H9 (cell line): ENCODE results near the gene NBEAL1. TPM values are rescaled to one million over a fixed set of nuclear protein-coding genes. Genes with fewer than 3 reads are reported as not detected.

Source experiments
- DNase-seq: peaks from one replicate; pipeline ENCODE4 v3.0.0-alpha.2; 2017
- H2AFZ ChIP-seq: one replicate; pipeline ENCODE4 v1.6.1; 2013; ENCODE audit warnings: mild to moderate bottlenecking, low read length, control low read depth, moderate library complexity
- H2AK5ac ChIP-seq: 2 replicates; pipeline ENCODE4 v1.6.1; 2013; ENCODE audit warnings: low read length, control low read depth, mixed read lengths; ENCODE audit not compliant: insufficient read length
- H2BK120ac ChIP-seq: one replicate; pipeline ENCODE4 v1.6.1; 2013; ENCODE audit warnings: low read depth, mild to moderate bottlenecking, low read length, control low read depth, inconsistent platforms; ENCODE audit not compliant: poor library complexity, severe bottlenecking
- H2BK12ac ChIP-seq: 2 replicates; pipeline ENCODE4 v1.6.1; 2013; ENCODE audit warnings: low read length, control low read depth, mixed read lengths, low read depth; ENCODE audit not compliant: insufficient read length
- H2BK15ac ChIP-seq: 2 replicates; pipeline ENCODE4 v1.6.1; 2013; ENCODE audit warnings: low read depth, low read length, control low read depth
- H2BK20ac ChIP-seq: one replicate; pipeline ENCODE4 v1.6.1; 2013; ENCODE audit warnings: low read depth, mild to moderate bottlenecking, low read length, control low read depth, inconsistent platforms; ENCODE audit not compliant: poor library complexity, severe bottlenecking
- H2BK5ac ChIP-seq: 2 replicates; pipeline ENCODE4 v1.6.1; 2013; ENCODE audit warnings: low read length, control low read depth, mixed read lengths; ENCODE audit not compliant: insufficient read length
- H3K14ac ChIP-seq: 2 replicates; pipeline ENCODE4 v1.6.1; 2013; ENCODE audit warnings: low read length, control low read depth; ENCODE audit not compliant: insufficient read depth
- H3K18ac ChIP-seq: 2 replicates; pipeline ENCODE4 v1.6.1; 2013; ENCODE audit warnings: low read depth, mild to moderate bottlenecking, mixed read lengths, low read length, control low read depth; ENCODE audit not compliant: insufficient read length
- H3K23ac ChIP-seq: 2 replicates; pipeline ENCODE4 v1.6.1; 2013; ENCODE audit warnings: low read length, control low read depth, mixed read lengths, low read depth; ENCODE audit not compliant: insufficient read length
- H3K23me2 ChIP-seq: 2 replicates; pipeline ENCODE4 v1.6.1; 2013; ENCODE audit warnings: low read depth, mild to moderate bottlenecking, mixed read lengths, low read length, control low read depth; ENCODE audit not compliant: insufficient read length, poor library complexity, severe bottlenecking
- H3K27ac ChIP-seq: 2 replicates; pipeline ENCODE4 v1.5.1; 2013; ENCODE audit warnings: low read length, control low read depth, mixed read lengths, low read depth; ENCODE audit not compliant: insufficient read length
- H3K27me3 ChIP-seq: 2 replicates; pipeline ENCODE4 v1.6.1; 2013; ENCODE audit warnings: low read length, control low read depth, inconsistent platforms; ENCODE audit not compliant: insufficient read depth
- H3K4ac ChIP-seq: 2 replicates; pipeline ENCODE4 v1.6.1; 2013; ENCODE audit warnings: low read depth, mild to moderate bottlenecking, control low read depth, inconsistent platforms, low read length, moderate library complexity
- H3K4me1 ChIP-seq: 2 replicates; pipeline ENCODE4 v1.6.1; 2013; ENCODE audit warnings: low read length, control low read depth, inconsistent platforms; ENCODE audit not compliant: insufficient read depth
- H3K4me2 ChIP-seq: 2 replicates; pipeline ENCODE4 v1.6.1; 2013; ENCODE audit warnings: low read length, control low read depth, mixed read lengths; ENCODE audit not compliant: insufficient read length, insufficient read depth
- H3K56ac ChIP-seq: 2 replicates; pipeline ENCODE4 v1.6.1; 2013; ENCODE audit warnings: low read depth, mild to moderate bottlenecking, mixed read lengths, low read length, control low read depth; ENCODE audit not compliant: insufficient read length
- H3K79me1 ChIP-seq: 2 replicates; pipeline ENCODE4 v1.6.1; 2013; ENCODE audit warnings: low read depth, mild to moderate bottlenecking, moderate library complexity, low read length, control low read depth, inconsistent platforms; ENCODE audit not compliant: insufficient read depth, poor library complexity, severe bottlenecking
- H3K79me2 ChIP-seq: 2 replicates; pipeline ENCODE4 v1.6.1; 2013; ENCODE audit warnings: low read length, control low read depth, inconsistent platforms; ENCODE audit not compliant: insufficient read depth
- H3K9ac ChIP-seq: 2 replicates; pipeline ENCODE4 v1.6.1; 2013; ENCODE audit warnings: low read length, control low read depth, mixed read lengths; ENCODE audit not compliant: insufficient read length; ENCODE audit errors: extremely low read depth
- H3K9me3 ChIP-seq: one replicate; pipeline ENCODE4 v1.6.1; 2013; ENCODE audit warnings: low read depth, low read length, inconsistent platforms; ENCODE audit not compliant: control insufficient read depth
- H3T11ph ChIP-seq: one replicate; pipeline ENCODE4 v1.6.1; 2013; ENCODE audit warnings: mild to moderate bottlenecking, low read length, control low read depth, inconsistent platforms
- H4K20me1 ChIP-seq: one replicate; pipeline ENCODE4 v1.6.1; 2013; ENCODE audit not compliant: control insufficient read depth, insufficient read length, insufficient read depth
- H4K5ac ChIP-seq: 2 replicates; pipeline ENCODE4 v1.6.1; 2013; ENCODE audit warnings: low read depth, mild to moderate bottlenecking, mixed read lengths, low read length, control low read depth; ENCODE audit not compliant: insufficient read length
- H4K8ac ChIP-seq: replicated peaks from 2 replicates; pipeline ENCODE4 v1.6.1; 2013; ENCODE audit warnings: low read length, control low read depth, mixed read lengths, low read depth; ENCODE audit not compliant: insufficient read length
- H4K91ac ChIP-seq: 2 replicates; pipeline ENCODE4 v1.6.1; 2013; ENCODE audit warnings: low read depth, mild to moderate bottlenecking, moderate library complexity, mixed read lengths, low read length, control low read depth; ENCODE audit not compliant: insufficient read length
- H3K27ac Mint-ChIP-seq, 3 experiments: 2 replicates in 2 of 3; 3 replicates in 1 of 3; pipeline ENCODE4 v1.8.0; 2020 to 2021; ENCODE audit warnings: mixed read lengths in 3 of 3, mild to moderate bottlenecking in 1 of 3, moderate library complexity in 1 of 3
- H3K27me3 Mint-ChIP-seq: 2 replicates; pipeline ENCODE4 v1.8.0; 2021; ENCODE audit warnings: low read depth, mild to moderate bottlenecking, moderate library complexity, mixed read lengths
- H3K36me3 Mint-ChIP-seq, 3 experiments: 2 replicates in 2 of 3; 3 replicates in 1 of 3; pipeline ENCODE4 v1.8.0; 2020 to 2021; ENCODE audit warnings: low read depth in 3 of 3, mixed read lengths in 3 of 3; ENCODE audit not compliant: insufficient read depth in 1 of 3
- H3K4me1 Mint-ChIP-seq, 2 experiments: 2 replicates each; pipeline ENCODE4 v1.8.0; 2020; ENCODE audit warnings: mixed read lengths in 2 of 2
- H3K4me3 Mint-ChIP-seq, 2 experiments: 2 replicates in 1 of 2; 3 replicates in 1 of 2; pipeline ENCODE4 v1.8.0; 2020 to 2021; ENCODE audit warnings: mild to moderate bottlenecking in 2 of 2, mixed read lengths in 2 of 2, moderate library complexity in 1 of 2
- H3K9me3 Mint-ChIP-seq, 2 experiments: 2 replicates in 1 of 2; 3 replicates in 1 of 2; pipeline ENCODE4 v1.8.0; 2020; ENCODE audit warnings: mild to moderate bottlenecking in 2 of 2, mixed read lengths in 2 of 2, moderate library complexity in 1 of 2
- CTCF ChIP-seq: fragments of 200-600 bp; sonication (generic); conservative IDR thresholded peaks from 3 replicates; pipeline ENCODE4 v1.8.0; 2021; ENCODE audit warnings: antibody characterized with exemption, mild to moderate bottlenecking
- total RNA-seq: library from RNA; stranded (reverse); gene quantifications from 2 replicates; pipeline ENCODE4 v1.2.1, GENCODE V29; 2021

Gene NBEAL1
- total RNA-seq, 1 experiment from 2014 or later, result 10.1 TPM

- no peak overlapping the region for H3K9ac ChIP-seq
- no peak overlapping the region for H4K91ac ChIP-seq
- H3K36me3 Mint-ChIP-seq, result peaks cover 3 to 9% (median 3%) of the 10 kb centered on the region in 3 experiments; a peak in 5 of 7 replicates
- H4K5ac ChIP-seq, result no peak overlapping the region
- no peaks in the 10 kb centered on the region for H3K79me1 ChIP-seq
- no peak overlapping the region for H3K4me3 Mint-ChIP-seq
- peaks cover 0 to 3% of the 10 kb centered on the region in 2 experiments; a peak in 2 of 5 replicates for H3K9me3 Mint-ChIP-seq
- H2BK5ac ChIP-seq, result no peak overlapping the region
- no peak overlapping the region for H3K27ac Mint-ChIP-seq
- H2BK20ac ChIP-seq, result no peak overlapping the region
- no peaks in the 10 kb centered on the region for H4K20me1 ChIP-seq
- no peak overlapping the region for H2AFZ ChIP-seq
- H3K27ac ChIP-seq, result no peak overlapping the region
- H3K18ac ChIP-seq, result no peak overlapping the region
- no peak overlapping the region for H3K56ac ChIP-seq
- no peaks in the 10 kb centered on the region for H3K4me1 Mint-ChIP-seq
- H4K8ac ChIP-seq, result no peak overlapping the region
- H3T11ph ChIP-seq, result no peak overlapping the region
- no peaks in the 10 kb centered on the region for H3K27me3 ChIP-seq
- H2BK120ac ChIP-seq, result no peak overlapping the region
- H3K27me3 Mint-ChIP-seq, result no peaks in the 10 kb centered on the region
- TF ChIP-seq CTCF, result no peak
- H3K4me1 ChIP-seq, result no peaks in the 10 kb centered on the region
- H2BK12ac ChIP-seq, result no peak overlapping the region
- no peak overlapping the region for H2BK15ac ChIP-seq
- H3K4ac ChIP-seq, result no peak overlapping the region
- H3K9me3 ChIP-seq, result no peaks in the 10 kb centered on the region
- H3K4me2 ChIP-seq, result no peak overlapping the region
- H2AK5ac ChIP-seq, result no peak overlapping the region
- H3K14ac ChIP-seq, result no peak overlapping the region
- DNase-seq, result no peak
- no peaks in the 10 kb centered on the region for H3K23me2 ChIP-seq
- H3K23ac ChIP-seq, result no peak overlapping the region
- no peaks in the 10 kb centered on the region for H3K79me2 ChIP-seq
Observed at GRCh38 chr2:203200866-203201265, 186.2 kb downstream of the NBEAL1 start.
